HG02981 (cell line): ENCODE data around the gene GPD1L.
A peak's percentile ranks its signal among the peaks of the same experiment; 100 is the strongest.
"Not testable (repeated sequence)": the region's sequence is repeated elsewhere in the genome, so short reads cannot be mapped to it uniquely, and the experiment has no call there.

Source experiments
- ATAC-seq: cut with Tn5 transposase; IDR thresholded peaks from one replicate; pipeline ENCODE4 v1.9.1; 2021; ENCODE audit warnings: mild to moderate bottlenecking, moderate library complexity; ENCODE audit not compliant: unreplicated experiment

Gene GPD1L

DNA sequence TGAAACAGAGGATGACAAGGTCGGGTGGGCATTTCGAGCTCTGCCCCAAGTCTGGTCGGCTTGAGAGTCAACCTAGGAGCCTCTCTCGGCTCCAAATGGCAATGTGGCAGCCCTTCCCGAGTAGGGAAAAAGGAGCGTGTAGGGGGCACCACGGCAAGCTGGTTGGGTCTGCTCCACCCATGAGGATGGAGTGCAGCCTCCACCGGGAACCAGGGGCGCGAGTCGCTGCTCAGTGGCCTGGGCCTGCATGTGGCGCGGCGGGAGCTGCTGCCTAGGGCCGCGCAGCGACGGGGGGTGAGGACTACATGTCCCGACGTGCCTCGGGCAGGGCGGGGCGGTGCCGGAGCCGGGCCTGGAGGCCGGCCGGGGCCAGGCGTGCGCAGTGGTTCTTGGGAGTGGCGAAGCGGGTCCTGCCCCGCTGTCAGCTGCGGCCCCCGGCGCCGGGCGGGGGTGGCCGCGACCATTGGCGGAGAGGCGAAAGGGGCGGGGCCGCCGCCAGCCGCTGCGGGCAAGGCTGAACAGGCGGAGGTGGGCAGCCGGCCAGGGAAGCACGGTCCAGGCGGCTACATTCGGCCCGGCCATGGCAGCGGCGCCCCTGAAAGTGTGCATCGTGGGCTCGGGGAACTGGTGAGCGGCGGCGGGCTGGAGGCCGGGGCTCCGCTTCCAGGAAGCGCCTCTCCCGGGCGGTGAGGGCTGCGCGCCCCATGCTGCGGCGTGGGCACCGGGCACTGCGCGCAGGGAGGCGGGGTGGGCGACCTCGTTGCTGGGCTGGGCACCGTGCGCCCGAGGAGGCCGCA lies at the start of gene GPD1L:
GPD1L (plus strand) TSS at position 489 of the 797 bp plus-strand sequence; CDS start at position 581, 92 bp downstream.
- ATAC-seq = peak; percentile 99

DNA sequence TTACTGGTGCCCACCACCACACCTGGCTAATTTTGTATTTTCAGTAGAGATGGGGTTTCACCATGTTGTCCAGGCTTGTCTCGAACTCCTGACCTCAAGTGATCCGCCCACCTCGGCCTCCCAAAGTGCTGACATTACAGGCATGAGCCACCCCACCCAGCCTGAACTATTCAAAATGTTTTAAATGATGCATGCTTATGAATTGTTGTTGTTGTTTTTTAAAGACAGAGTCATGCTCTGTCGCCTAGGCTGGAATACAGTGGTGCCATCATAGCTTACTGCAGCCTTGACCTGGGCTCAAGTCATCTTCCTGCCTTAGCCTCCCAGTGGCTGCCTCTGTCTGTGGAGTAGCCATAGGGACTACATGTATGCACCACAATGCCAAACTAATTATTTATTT lies 48.0 kb upstream of the GPD1L start:
- ATAC-seq = not testable (repeated sequence)

DNA sequence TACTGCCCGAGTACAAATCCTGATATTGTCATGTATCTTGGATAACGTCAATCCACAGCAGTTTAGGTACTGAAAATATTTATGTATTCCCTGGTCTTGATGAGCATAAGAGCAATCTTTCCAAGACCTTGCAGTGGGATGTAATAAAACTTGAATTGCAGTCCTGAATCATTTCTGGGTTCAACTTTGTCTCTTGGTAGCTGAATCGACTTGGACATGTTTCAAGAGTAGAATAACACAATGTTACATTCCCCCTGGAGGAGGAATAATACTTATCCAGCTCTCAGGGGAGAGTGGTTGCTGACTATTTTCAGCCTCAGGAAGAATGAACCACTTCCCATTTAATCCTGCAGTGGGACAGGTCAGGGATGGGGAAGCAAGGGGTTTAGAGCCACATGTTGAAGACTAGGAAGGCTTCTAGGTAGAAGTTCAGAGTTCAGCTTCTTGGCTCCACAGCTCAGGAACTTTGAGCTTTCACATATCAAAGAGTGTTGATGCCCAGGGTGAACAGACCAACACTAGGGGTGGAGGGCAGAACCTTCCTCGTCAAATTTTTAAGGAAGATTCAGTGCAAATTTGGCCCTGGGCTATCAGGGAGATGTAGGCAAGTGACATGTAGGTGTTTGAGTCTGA lies 43.4 kb upstream of the GPD1L start:
- ATAC-seq = no peak

DNA sequence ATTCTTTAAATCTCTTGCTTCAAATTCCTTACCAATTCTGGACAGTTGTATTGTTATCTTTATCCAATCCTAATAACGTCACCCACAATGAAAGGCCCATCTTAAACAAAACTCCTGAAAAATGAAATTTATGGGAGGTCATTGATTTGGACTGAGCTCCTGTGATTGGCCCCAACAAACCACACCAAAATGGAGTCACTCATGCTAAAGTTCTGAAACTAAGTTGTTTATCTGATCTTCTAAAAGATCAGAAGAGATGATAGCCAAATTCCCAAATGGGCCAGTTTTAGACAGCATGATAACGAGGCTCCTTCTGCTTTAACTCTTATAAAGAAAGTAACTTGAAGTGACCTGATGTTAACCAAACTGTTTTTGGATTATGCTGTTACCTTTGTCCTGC lies 39.7 kb upstream of the GPD1L start:
- ATAC-seq = no peak

DNA sequence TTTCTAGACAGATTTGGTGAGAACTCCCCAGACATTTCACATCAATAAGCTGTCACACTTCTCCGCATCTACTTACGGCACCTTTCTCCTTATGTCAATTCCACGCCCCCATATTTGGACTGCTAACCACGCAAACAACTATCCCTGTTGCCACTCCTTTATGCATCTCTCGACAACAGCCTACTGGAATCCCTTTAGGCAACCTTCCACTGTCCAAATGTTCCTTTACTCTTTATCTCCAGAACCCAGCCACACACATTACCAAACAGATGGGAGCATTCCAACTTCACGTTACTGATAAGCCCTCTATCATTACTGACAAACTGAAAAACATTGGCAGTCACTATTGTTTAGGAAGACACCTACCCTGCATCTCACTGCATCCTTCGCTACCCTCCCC lies 32.2 kb upstream of the GPD1L start:
- not testable (repeated sequence) for ATAC-seq

DNA sequence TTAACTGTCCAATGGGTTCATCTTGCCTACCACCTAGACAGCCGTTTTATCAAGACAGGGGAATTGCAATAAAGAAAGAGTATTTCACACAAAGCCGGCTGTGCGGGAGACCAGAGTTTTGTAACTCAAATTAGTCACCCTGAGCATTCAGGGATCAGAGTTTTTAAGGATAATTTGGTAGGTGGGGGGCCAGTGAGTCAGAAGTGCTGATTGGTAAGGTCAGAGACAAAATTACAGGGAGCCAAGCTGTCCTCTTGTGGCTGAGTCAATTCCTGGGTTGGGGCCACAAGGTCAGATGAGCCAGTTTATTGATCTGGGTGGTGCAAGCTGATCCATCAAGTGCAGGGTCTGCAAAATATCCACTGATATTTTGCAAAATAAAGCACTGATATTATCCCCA lies 29.9 kb upstream of the GPD1L start:
- no peak for ATAC-seq

DNA sequence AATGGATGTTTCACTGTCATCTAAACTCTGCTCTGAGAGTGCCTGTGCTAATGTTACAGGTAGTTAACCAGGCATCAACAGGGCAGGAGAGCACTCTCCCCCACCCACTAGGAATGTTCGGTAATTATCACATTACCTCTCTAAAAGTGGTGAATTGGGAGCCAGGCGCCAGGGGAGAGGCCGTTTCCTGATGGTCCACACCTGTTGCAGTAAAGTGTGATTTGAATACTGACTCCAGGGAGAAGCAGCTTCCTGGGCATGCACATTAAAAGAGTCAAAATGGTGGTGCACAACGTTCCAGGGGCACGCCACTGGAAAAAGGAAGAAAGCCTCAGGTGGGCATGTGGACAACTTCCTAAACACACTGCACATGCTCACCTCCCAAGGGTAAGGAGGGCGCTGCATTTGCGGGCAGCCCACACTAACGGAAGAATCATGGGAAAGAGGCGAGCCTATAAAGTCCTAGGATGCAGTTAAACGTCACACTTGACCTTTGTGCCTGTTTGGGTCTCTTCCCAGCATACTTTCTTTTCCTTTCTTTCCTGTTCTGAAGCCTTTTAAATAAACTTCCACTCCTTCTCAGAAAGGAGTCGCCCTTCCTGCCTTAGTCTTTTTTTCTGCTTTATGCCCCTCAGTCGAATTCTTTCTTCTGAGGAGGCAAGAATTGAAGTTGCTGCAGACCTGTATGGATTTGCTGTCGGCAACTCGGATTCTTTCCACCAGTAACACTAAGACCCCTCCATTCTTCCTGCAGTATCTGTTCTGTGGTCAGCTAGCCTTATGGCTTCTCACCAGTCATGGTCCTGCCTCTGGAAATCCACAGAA lies 28.9 kb upstream of the GPD1L start:
- ATAC-seq = no peak

DNA sequence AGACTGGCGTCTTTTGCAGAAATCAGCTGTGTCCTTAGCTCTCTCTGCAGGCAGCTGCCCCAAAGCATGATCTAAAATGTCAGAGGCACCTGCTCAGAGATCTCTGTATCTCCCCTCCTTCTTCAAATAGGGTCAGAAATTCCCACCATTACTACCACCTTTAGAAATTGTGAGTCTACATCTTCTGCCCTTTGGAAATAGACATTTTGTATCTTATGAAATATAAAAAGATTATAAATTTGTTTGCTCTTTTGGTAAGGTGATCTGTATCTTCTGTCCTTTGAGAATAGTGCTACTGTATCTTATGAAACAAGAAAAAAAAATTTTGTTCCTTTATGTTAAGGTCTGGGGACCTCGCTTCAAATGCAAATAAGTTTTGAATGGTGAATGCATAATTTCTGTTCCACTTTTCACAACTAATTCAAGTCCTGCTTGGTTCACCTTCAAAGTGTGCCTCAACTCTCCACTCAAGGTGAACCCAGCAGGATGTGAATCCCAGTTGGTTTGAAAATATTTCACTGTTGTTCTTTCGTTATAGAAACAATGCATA lies 28.3 kb upstream of the GPD1L start:
- ATAC-seq = no peak

DNA sequence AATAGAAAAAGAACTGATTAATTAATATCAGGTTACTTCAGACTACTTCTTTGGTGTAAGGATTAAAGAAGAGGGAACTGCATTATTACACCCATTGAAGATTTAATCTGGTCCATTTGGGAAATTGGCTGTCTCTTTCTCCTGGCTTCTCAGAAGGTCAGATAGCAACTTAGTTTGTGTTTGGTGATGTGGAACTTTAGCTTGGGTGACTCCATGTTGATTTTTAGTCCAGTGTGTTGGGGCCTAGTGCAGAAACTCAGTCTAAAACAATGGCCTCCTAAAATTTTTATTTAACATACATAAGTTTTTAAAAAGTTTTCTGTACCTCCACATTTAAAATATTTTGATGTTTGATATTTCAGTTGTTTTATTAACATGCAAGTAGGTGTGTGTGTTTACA lies 27.6 kb upstream of the GPD1L start:
- no peak for ATAC-seq

DNA sequence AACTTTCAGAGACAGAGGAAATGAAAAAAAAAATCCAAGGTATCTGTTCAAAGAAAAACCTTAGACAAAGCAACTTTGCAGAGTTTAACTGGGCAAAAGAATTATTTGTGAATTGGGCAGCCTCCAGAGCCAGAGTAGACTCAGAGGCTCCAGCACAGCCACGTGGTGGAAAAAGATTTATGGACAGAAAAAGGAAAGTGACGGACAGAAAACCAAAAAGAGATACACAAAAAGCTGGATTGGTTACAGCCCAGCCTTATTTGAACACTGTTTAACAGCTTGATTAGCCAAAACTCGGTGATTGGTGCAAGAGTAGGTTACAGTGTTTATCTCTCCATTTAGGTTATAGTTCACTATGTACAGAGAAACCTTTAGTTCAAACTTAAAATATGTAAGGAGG lies 23.7 kb upstream of the GPD1L start:
- ATAC-seq = no peak

DNA sequence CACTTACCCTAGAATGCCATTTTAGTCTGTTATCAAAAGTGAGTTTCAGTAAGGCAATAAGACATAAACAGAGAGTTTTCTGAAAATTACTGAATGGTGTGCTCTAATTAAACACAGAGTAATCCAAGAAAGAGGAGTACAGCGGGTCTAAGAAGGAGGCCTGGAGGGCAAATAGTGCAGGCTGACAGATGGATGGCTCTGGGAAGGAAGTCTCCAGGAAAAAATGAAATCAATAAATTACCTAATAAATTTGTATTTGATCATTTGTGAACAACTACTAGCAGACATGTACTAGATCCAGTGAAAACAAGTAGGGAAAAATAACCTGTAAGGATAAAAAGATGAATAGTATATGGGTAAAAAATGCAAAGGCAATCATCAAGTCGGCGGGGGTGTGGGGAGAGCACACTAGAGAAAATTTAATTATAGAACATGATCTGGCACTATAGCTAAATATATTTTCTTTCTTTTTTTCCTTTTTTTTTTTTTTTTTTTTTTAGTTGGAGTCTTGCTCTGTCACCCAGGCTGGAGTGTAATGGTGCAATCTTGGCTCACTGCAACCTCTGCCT lies 22.6 kb upstream of the GPD1L start:
- no peak for ATAC-seq

DNA sequence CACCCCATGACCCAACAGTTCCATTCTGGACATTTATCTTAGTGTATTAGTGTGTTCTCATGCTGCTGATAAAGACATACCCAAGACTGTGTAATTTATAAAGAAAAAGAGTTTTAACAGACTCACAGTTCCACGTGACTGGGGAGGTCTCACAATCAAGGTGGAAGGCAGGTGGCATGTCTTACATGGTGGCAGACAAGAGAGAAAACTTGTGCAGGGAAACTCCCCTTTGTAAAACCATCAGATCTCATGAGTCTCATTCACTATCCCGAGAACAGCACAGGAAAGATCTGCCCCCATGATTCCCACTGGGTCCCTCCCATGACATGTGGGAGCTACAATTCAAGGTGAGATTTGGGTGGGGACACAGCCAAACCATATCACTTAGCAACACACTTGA lies 21.6 kb upstream of the GPD1L start:
- ATAC-seq = no peak

DNA sequence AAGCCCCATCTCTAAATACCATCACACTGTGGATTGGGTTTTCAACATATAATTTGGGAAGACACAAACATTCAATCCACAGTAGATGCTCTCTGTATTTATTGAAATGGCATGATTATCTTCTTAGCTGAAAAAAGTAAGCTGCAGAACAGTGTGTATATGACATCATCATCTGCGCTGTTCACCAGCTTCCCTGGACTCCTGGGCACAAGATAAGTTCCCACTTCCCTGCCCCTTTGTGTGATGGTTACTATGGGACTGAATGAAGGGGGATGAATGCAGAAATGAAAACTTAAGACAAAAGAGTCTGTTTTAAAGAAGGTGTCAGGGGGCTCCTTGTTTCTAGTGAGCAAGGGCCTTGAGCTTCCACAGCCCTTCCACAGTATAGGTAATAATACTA lies 20.0 kb upstream of the GPD1L start:
- no peak for ATAC-seq

DNA sequence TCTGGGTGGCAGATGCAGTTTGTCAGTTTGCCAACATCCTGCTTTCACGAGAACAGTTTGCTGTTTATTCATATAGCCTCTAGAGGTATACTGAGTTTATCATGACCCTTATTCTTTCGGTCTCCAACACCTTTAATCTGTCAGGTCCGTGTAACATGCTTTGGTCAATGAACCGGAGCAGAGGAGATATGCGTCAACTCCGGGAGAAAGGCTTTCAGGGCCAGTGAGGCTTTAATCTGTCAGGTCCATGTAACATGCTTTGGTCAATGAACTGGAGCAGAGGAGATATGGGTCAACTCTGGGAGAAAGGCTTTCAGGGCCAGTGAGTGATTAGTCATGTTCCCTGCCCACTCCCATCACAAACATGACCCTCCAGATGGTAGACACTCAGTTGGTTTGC lies 16.9 kb upstream of the GPD1L start:
- ATAC-seq = no peak

DNA sequence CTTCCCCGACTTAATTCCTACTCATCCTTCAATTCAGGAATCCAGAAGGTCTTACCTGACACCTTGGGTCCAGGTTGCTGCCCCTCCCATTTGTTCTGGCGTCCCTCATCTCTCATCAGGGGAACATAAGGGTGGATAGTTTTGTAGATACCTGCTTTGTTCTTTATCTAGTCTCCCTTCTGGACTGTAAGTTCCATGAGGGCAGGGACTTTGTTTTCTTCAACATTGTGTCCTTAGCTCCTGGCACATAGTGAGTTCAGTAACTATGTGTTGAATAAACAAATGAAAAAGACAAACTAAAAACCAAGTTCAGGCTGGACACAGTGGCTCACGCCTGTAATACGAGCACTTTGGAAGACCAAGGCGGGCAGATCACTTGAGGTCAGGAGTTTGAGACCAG lies 13.2 kb upstream of the GPD1L start:
- ATAC-seq = no peak

DNA sequence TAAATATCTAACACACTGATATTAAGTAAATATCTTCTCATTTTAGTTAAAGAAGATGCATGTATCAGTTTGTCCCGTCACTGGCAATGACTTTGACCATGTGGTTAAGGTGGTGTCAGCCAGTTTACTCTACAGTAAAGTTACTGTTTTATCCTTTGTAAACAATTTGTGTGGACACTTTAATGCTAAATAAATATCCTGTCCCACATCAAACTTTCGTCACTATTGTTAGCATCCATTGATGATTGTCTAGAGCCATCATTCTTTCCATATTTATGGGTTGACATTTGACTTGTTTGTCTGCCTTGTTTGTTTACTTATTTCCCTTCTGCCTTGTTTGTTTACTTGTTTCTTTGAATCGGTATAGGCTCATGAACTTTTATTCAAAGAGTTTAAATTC lies 11.0 kb upstream of the GPD1L start:
- ATAC-seq = no peak

DNA sequence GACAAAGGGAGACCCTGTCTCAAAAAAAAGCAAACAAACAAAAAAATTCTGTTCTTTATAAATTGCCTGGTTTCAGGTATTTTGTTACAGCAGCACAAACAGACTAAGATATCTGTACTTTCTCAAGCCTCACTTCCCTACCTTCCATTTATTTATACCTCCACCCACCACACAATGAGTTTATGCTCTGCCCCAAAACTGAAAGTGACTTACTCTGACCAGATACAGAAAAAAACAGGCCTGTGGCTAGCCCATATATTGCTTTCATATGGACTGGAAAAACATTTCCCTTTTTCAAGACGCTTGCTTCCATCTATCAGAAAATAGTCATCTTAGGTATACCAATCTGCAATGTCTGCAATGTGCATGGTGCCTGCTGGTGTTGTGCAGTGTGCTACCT lies 8.7 kb upstream of the GPD1L start:
- ATAC-seq = no peak

DNA sequence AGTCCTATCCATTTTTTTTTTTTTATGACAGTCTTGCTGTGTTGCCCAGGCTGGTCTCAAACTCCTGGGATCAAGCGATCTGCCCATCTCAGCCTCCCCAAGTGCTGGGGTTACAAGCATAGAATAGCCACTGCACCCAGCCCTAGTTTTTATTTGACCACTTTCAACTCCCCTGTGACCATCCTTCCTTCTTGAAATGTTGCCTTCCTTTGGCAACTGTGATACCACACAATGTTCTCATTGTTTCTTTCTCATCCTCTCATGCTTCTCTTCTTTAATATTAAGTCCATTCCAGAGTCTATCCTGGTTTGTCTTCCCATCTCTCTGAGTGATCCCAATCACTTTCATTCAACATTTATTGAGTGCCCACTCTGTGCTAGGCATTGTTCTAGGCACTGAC lies 7.9 kb upstream of the GPD1L start:
- ATAC-seq = no peak

DNA sequence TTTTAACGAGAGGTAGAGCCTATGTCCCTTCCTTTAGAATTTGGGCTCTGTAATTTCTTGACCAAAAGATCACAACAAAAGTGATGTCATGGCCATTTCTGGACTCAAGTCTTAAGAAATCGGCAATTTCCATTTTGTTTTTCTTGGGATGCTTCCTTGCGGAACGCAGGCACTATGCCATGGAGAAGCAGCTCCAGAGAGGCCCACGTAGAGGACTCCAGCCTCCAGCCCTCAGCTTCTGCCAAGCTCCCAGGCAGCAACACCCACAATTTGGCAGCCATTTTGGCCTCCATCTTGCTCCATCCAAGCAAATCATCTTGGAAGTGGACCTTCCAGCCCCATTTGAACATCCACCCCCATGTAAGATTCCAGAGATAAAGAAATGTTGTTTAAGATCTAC lies 6.0 kb upstream of the GPD1L start:
- no peak for ATAC-seq

DNA sequence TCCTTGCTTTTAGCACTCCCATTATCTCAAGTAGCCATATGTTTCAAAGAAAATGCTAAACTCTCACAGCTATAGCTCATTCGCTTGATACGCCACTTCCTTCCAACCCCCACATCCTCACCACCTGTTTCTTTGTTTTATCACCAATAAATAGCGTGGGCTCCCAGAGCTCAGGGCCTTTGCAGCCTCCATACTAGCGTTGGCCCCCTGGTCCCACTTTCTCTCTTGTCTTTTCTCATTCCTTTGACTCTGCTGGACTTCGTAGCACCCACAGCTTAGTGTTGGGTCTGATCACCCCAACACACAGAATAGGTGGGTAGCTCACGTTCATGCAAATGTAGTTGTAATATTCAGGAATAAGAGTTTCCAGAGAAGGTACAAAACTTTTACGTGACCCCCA lies 4.1 kb upstream of the GPD1L start:
- ATAC-seq = no peak

DNA sequence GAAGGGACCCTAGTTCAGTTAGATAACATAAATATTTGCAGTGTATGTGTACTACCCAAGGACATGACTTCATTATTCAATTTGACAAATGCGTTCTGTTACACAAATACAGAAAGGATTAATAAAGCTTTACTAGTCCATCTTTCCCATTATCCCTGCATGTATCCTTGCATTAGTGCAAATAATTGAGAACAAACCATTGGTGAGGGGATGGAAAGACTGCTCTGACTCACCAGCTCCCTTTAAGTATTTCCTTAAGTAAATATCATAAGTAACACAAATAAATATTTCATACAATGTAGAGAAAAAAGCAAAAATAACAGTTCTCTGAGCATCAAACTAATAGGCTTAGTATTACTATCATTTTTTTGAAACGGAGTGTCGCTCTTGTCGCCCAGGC lies 1.9 kb upstream of the GPD1L start:
- ATAC-seq = no peak
